NK-92 (cell line): Measurements from ENCODE around the gene MAP2K5.

Experiments used
- DNase-seq: peaks from one replicate; lab custom pipeline; 2025; ENCODE audit not compliant: unreplicated experiment; lab: John Stamatoyannopoulos, UW

The MAP2K5 gene

GRCh38 chr15:67852418-67852817 lies 309.9 kb downstream of the MAP2K5 start:
- no peak for DNase-seq

- no peak for DNase-seq
Observed at GRCh38 chr15:67853454-67853853, 311.0 kb downstream of the MAP2K5 start.

- DNase-seq: no peak
Observed at GRCh38 chr15:67854358-67854757, 311.9 kb downstream of the MAP2K5 start.

- no peak for DNase-seq
Observed at GRCh38 chr15:67855842-67856241, 313.3 kb downstream of the MAP2K5 start.
